ENCODE results near the gene OSBPL2.

DNA sequence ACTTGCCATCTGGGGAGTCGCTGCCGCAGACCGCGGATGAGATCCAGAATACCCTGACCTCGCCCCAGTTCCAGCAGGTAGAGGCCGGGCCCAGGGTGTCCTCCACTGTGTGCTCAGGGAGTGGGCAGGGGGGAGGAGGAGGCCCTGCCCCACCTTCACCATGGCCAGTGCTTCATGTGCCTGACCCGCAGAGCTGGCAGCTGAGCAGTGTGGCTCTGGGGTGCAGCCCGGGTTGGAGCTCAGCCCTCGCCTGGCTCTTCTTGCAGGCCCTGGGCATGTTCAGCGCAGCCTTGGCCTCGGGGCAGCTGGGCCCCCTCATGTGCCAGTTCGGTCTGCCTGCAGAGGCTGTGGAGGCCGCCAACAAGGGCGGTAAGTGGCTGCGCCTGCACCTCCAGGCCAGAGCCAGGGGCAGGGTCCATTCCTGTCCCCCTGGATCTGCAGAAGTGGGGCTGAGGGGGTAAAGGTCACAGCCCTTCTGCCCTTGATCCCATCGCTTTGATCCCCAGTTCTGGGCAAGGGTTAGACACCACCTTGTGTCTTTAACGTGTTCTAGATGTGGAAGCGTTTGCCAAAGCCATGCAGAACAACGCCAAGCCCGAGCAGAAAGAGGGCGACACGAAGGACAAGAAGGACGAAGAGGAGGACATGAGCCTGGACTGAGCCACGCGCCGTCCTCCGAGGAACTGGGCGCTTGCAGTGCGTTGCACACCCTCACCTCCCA, 69.9 kb downstream of the OSBPL2 start:
- TF ChIP-seq POLR2A (IDR thresholded peaks at IDR 0.05; ENCODE audit: low read depth, low read length) (no peak), POLR2AphosphoS5 (IDR thresholded peaks at IDR 0.05; ENCODE audit: low read depth, low read length) (no peak)
